SU-DHL-6 (cell line): Measurements from ENCODE around the gene WIF1.

Experiments
- CTCF ChIP-seq: fragments of 200-600 bp; sonication (generic); IDR thresholded peaks from one replicate; pipeline ENCODE4 v1.5.1; 2017; ENCODE audit warnings: antibody characterized with exemption, mild to moderate bottlenecking, low read length, moderate library complexity; ENCODE audit not compliant: insufficient read depth, poor library complexity, severe bottlenecking
- EZH2phosphoT487 ChIP-seq: fragments of 200-600 bp; sonication (generic), shearing (Covaris generic); conservative IDR thresholded peaks from 2 replicates; pipeline ENCODE4 v1.6.1; 2018; ENCODE audit warnings: mild to moderate bottlenecking, antibody characterized with exemption, low read length, moderate library complexity, mixed read lengths

GRCh38 chr12:65019696-65020234, 101.3 kb downstream of the WIF1 start:
- TF ChIP-seq EZH2phosphoT487 (no peak), CTCF (no peak)
